Osteocyte (in vitro differentiated cells): ENCODE measurements around the gene PLEKHG3. TPM values are rescaled to one million over a fixed set of nuclear protein-coding genes. Genes with fewer than 3 reads are reported as not detected.

ENCODE experiments used
- DNase-seq: peaks from one replicate; pipeline ENCODE4 v3.0.0; 2021; ENCODE audit warnings: mixed read lengths; ENCODE audit not compliant: unreplicated experiment; ENCODE audit errors: extremely low spot score
- H3K27ac Mint-ChIP-seq: one replicate; pipeline ENCODE4 v1.8.0; 2021; ENCODE audit warnings: mild to moderate bottlenecking, mixed read lengths; ENCODE audit not compliant: unreplicated experiment
- H3K27me3 Mint-ChIP-seq: one replicate; pipeline ENCODE4 v1.8.0; 2021; ENCODE audit warnings: mixed read lengths; ENCODE audit not compliant: unreplicated experiment
- H3K36me3 Mint-ChIP-seq: one replicate; pipeline ENCODE4 v1.8.0; 2021; ENCODE audit warnings: mixed read lengths; ENCODE audit not compliant: unreplicated experiment
- H3K4me1 Mint-ChIP-seq: one replicate; pipeline ENCODE4 v1.8.0; 2021; ENCODE audit warnings: mixed read lengths; ENCODE audit not compliant: unreplicated experiment
- H3K4me3 Mint-ChIP-seq: one replicate; pipeline ENCODE4 v1.8.0; 2021; ENCODE audit warnings: mild to moderate bottlenecking, moderate library complexity, mixed read lengths; ENCODE audit not compliant: unreplicated experiment
- H3K9me3 Mint-ChIP-seq: one replicate; pipeline ENCODE4 v1.8.0; 2021; ENCODE audit warnings: mixed read lengths; ENCODE audit not compliant: unreplicated experiment
- CTCF ChIP-seq: fragments of 200-600 bp; sonication (generic); IDR thresholded peaks from 2 replicates; pipeline ENCODE4 v1.5.0; 2021; ENCODE audit warnings: antibody characterized with exemption, mild to moderate bottlenecking, moderate library complexity
- total RNA-seq: library from RNA; stranded (reverse); gene quantifications from 2 replicates; pipeline ENCODE4 v1.2.1, GENCODE V29; 2021

The PLEKHG3 gene
- total RNA-seq, 1 donor from 2014 or later: 96.3 TPM

- no peaks in the 10 kb centered on the region for H3K27me3 Mint-ChIP-seq
- H3K27ac Mint-ChIP-seq: peak overlapping the region; percentile 35
- H3K4me3 Mint-ChIP-seq: no peak overlapping the region
- DNase-seq: no peak
- H3K4me1 Mint-ChIP-seq: peaks cover 73% of the 10 kb centered on the region
- H3K9me3 Mint-ChIP-seq: peaks cover 15% of the 10 kb centered on the region
- no peak for TF ChIP-seq CTCF
- H3K36me3 Mint-ChIP-seq: peaks cover 27% of the 10 kb centered on the region
Observed at GRCh38 chr14:64717870-64718269, 13.6 kb downstream of the PLEKHG3 start.

DNA sequence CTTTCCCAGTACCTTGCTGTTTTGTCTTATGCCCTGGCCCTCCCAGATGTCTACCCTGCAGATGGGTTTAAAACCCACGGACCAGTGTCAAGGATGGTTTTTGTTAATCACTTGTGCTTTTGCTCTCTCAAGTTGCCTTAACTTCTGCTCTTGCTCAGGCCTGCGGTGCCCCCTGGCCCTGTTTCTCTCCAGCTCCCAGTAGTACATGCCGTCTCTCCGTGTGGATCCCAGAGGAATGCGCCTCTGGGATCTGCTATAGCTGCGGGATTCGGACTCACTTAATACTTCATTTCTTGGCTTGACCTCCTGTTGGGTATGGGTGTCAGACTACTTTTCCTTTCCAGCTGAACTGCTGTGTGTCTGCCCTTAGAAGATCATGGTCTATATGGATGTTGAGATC is 14.5 kb downstream of the PLEKHG3 start:
- TF ChIP-seq CTCF: no peak
- no peaks in the 10 kb centered on the region for H3K27me3 Mint-ChIP-seq
- peaks cover 20% of the 10 kb centered on the region for H3K36me3 Mint-ChIP-seq
- peaks cover 6% of the 10 kb centered on the region for H3K9me3 Mint-ChIP-seq
- DNase-seq: no peak
- peak overlapping the region; percentile 56 for H3K27ac Mint-ChIP-seq
- peaks cover 78% of the 10 kb centered on the region for H3K4me1 Mint-ChIP-seq
- no peak overlapping the region for H3K4me3 Mint-ChIP-seq

DNA sequence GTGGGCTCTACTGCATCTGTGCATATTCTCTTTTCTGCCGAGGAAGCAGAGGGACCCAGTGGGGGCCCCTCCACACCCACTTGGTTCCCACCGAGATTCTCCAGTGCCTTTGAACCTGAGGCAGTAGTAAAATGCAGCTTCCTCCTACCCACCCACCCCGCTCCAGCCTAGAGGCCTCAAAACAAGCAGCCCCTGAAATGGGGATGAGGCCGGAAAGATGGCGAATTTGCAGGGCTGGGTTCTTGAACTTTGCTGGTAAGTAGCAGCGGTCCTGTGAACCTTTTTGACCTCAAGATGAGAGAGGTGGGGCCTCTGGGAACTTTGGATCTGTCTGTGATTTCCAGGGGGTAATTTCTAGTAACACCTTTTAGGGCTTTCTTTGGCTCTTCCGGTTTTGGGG is 15.4 kb downstream of the PLEKHG3 start:
- Mint-ChIP-seq H3K4me1 (peaks cover 86% of the 10 kb centered on the region), H3K27ac (peak overlapping the region; percentile 83), H3K4me3 (no peak overlapping the region), H3K36me3 (peaks cover 12% of the 10 kb centered on the region), H3K9me3 (no peaks in the 10 kb centered on the region), H3K27me3 (no peaks in the 10 kb centered on the region)
- no peak for TF ChIP-seq CTCF
- DNase-seq: no peak

DNA sequence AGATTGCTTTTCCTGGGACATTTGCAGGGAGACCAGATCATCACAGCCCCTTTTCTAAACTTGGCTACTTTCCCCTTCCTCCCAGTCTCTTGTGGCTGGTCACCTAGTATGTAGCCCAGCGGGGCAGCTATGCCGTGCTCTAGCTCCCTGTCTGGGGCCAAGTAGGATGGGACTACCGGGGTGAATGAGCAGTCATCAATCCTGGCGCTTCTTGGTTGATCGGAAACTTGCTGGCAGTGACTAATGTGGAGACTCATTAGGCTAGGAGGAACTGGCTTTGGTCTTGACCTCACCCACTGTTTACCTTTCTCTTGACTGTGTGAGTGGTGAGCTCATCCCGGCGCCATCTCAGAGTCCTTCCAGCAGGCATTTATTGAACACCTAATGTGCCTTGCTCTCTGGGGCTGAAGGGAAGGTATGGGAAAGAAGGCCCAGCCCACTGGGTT is 15.9 kb downstream of the PLEKHG3 start:
- peaks cover 90% of the 10 kb centered on the region for H3K4me1 Mint-ChIP-seq
- H3K4me3 Mint-ChIP-seq: no peak overlapping the region
- peak overlapping the region; percentile 83 for H3K27ac Mint-ChIP-seq
- no peak for DNase-seq
- no peak for TF ChIP-seq CTCF
- no peaks in the 10 kb centered on the region for H3K27me3 Mint-ChIP-seq
- no peaks in the 10 kb centered on the region for H3K9me3 Mint-ChIP-seq
- H3K36me3 Mint-ChIP-seq: peaks cover 11% of the 10 kb centered on the region

- H3K36me3 Mint-ChIP-seq: peaks cover 7% of the 10 kb centered on the region
- TF ChIP-seq CTCF: no peak
- H3K9me3 Mint-ChIP-seq: no peaks in the 10 kb centered on the region
- H3K27me3 Mint-ChIP-seq: no peaks in the 10 kb centered on the region
- peaks cover 91% of the 10 kb centered on the region for H3K4me1 Mint-ChIP-seq
- peak overlapping the region; percentile 23 for H3K4me3 Mint-ChIP-seq
- H3K27ac Mint-ChIP-seq: peak overlapping the region; percentile 83
- DNase-seq: no peak
Observed at GRCh38 chr14:64721391-64721791, 17.2 kb downstream of the PLEKHG3 start.
